IgD-negative memory B cell (primary cell): ENCODE data around the gene SLC9A8. TPM values are rescaled to one million over a fixed set of nuclear protein-coding genes. Genes with fewer than 3 reads are reported as not detected.
"Not testable (repeated sequence)": the region's sequence is repeated elsewhere in the genome, so short reads cannot be mapped to it uniquely, and the experiment has no call there.

Experiments
- H3K27ac Mint-ChIP-seq, 3 donors: one replicate each; pipeline ENCODE4 v1.8.0; 2020 to 2022; ENCODE audit warnings: mild to moderate bottlenecking in 3 of 3, mixed read lengths in 3 of 3, moderate library complexity in 1 of 3
- H3K27me3 Mint-ChIP-seq: one replicate; pipeline ENCODE4 v1.8.0; 2021; ENCODE audit warnings: mixed read lengths
- H3K36me3 Mint-ChIP-seq: one replicate; pipeline ENCODE4 v1.8.0; 2020; ENCODE audit warnings: mild to moderate bottlenecking, mixed read lengths
- H3K4me1 Mint-ChIP-seq, 3 donors: one replicate each; pipeline ENCODE4 v1.8.0; 2020 to 2022; ENCODE audit warnings: mixed read lengths in 3 of 3, mild to moderate bottlenecking in 1 of 3
- H3K4me3 Mint-ChIP-seq, 4 donors: one replicate each; pipeline ENCODE4 v1.8.0; 2020 to 2022; ENCODE audit warnings: mild to moderate bottlenecking in 4 of 4, mixed read lengths in 4 of 4, moderate library complexity in 3 of 4
- H3K9me3 Mint-ChIP-seq, 3 donors: one replicate each; pipeline ENCODE4 v1.8.0; 2020 to 2021; ENCODE audit warnings: mixed read lengths in 3 of 3, mild to moderate bottlenecking in 1 of 3
- polyA plus RNA-seq: library from polyadenylated mRNA; unstranded; fragments of 300-500 nt; fragmentation: Illumina TruSeq; gene quantifications from one replicate; pipeline ENCODE4 v1.2.3, GENCODE V29; 2021

The SLC9A8 gene
- polyA plus RNA-seq, 1 donor from 2014 or later: 13.2 TPM

GRCh38 chr20:49783021-49783995 lies 29.3 kb upstream of the SLC9A8 start:
- peak overlapping the region in 1 of 3 donors; percentile 53 for H3K27ac Mint-ChIP-seq

GRCh38 chr20:49784291-49784690 lies 28.3 kb upstream of the SLC9A8 start:
- peaks cover 2% of the 10 kb centered on the region for H3K36me3 Mint-ChIP-seq
- no peak overlapping the region for H3K4me3 Mint-ChIP-seq
- no peak overlapping the region for H3K27ac Mint-ChIP-seq
- H3K27me3 Mint-ChIP-seq: no peaks in the 10 kb centered on the region
- peaks cover 18 to 26% (median 19%) of the 10 kb centered on the region in 3 donors for H3K4me1 Mint-ChIP-seq
- H3K9me3 Mint-ChIP-seq: no peaks in the 10 kb centered on the region

More at GRCh38 chr20:49783021-49783995, 29.3 kb upstream of the SLC9A8 start:
- H3K27me3 Mint-ChIP-seq, H3K9me3 Mint-ChIP-seq, H3K36me3 Mint-ChIP-seq, H3K4me3 Mint-ChIP-seq: not testable (repeated sequence)
- H3K4me1 Mint-ChIP-seq: peaks cover 19 to 22% (median 19%) of the 10 kb centered on the region in 3 donors

- Mint-ChIP-seq H3K27me3 (no peaks in the 10 kb centered on the region), H3K4me1 (peaks cover 18 to 26% (median 19%) of the 10 kb centered on the region in 3 donors), H3K27ac (peak overlapping the region; percentile 53 to 74 (median 74))
Measured at GRCh38 chr20:49785149-49785851, 27.3 kb upstream of the SLC9A8 start.

GRCh38 chr20:49785852-49786175 lies 26.8 kb upstream of the SLC9A8 start:
- no peaks in the 10 kb centered on the region for H3K9me3 Mint-ChIP-seq
- no peaks in the 10 kb centered on the region for H3K27me3 Mint-ChIP-seq
- H3K27ac Mint-ChIP-seq: peak overlapping the region; percentile 53 to 74 (median 74)
- peaks cover 18 to 26% (median 19%) of the 10 kb centered on the region in 3 donors for H3K4me1 Mint-ChIP-seq
- H3K36me3 Mint-ChIP-seq: peaks cover 2% of the 10 kb centered on the region
- peak overlapping the region; percentile 79 to 94 (median 86) for H3K4me3 Mint-ChIP-seq

More at GRCh38 chr20:49785149-49785851, 27.3 kb upstream of the SLC9A8 start:
- Mint-ChIP-seq H3K9me3 (no peaks in the 10 kb centered on the region), H3K36me3 (peaks cover 2% of the 10 kb centered on the region), H3K4me3 (peak overlapping the region; percentile 79 to 94 (median 86))

- H3K9me3 Mint-ChIP-seq: no peaks in the 10 kb centered on the region
Measured at GRCh38 chr20:49786196-49786595, 26.4 kb upstream of the SLC9A8 start.

GRCh38 chr20:49786668-49787370 lies 25.8 kb upstream of the SLC9A8 start:
- H3K36me3 Mint-ChIP-seq: peaks cover 2% of the 10 kb centered on the region
- H3K27me3 Mint-ChIP-seq: no peaks in the 10 kb centered on the region
- H3K4me3 Mint-ChIP-seq: peak overlapping the region; percentile 71 to 94 (median 79)
- H3K27ac Mint-ChIP-seq: peak overlapping the region in 1 of 3 donors; percentile 53
- H3K9me3 Mint-ChIP-seq: no peaks in the 10 kb centered on the region
- peaks cover 19 to 26% (median 20%) of the 10 kb centered on the region in 3 donors for H3K4me1 Mint-ChIP-seq

More at GRCh38 chr20:49786196-49786595, 26.4 kb upstream of the SLC9A8 start:
- peaks cover 19 to 26% (median 20%) of the 10 kb centered on the region in 3 donors for H3K4me1 Mint-ChIP-seq
- peak overlapping the region; percentile 49 to 74 (median 53) for H3K27ac Mint-ChIP-seq
- H3K4me3 Mint-ChIP-seq: peak overlapping the region; percentile 79 to 94 (median 86)
- peaks cover 2% of the 10 kb centered on the region for H3K36me3 Mint-ChIP-seq
- no peaks in the 10 kb centered on the region for H3K27me3 Mint-ChIP-seq

- peaks cover 19 to 22% (median 20%) of the 10 kb centered on the region in 3 donors for H3K4me1 Mint-ChIP-seq
- no peaks in the 10 kb centered on the region for H3K27me3 Mint-ChIP-seq
- no peak overlapping the region for H3K27ac Mint-ChIP-seq
- H3K36me3 Mint-ChIP-seq: peaks cover 2% of the 10 kb centered on the region
- H3K9me3 Mint-ChIP-seq: no peaks in the 10 kb centered on the region
- peak overlapping the region in 1 of 4 donors; percentile 94 for H3K4me3 Mint-ChIP-seq
Measured at GRCh38 chr20:49787371-49788357, 25.0 kb upstream of the SLC9A8 start.

GRCh38 chr20:49790077-49790798 lies 22.4 kb upstream of the SLC9A8 start:
- H3K4me1 Mint-ChIP-seq: peaks cover 26 to 37% (median 28%) of the 10 kb centered on the region in 3 donors
- H3K27me3 Mint-ChIP-seq: no peaks in the 10 kb centered on the region
- no peaks in the 10 kb centered on the region for H3K36me3 Mint-ChIP-seq
- no peak overlapping the region for H3K4me3 Mint-ChIP-seq
- H3K9me3 Mint-ChIP-seq: no peaks in the 10 kb centered on the region
- H3K27ac Mint-ChIP-seq: peak overlapping the region in 1 of 3 donors; percentile 33

- Mint-ChIP-seq H3K4me3 (no peak overlapping the region), H3K4me1 (peaks cover 19 to 31% (median 21%) of the 10 kb centered on the region in 3 donors), H3K36me3 (no peaks in the 10 kb centered on the region), H3K27ac (peak overlapping the region in 1 of 3 donors; percentile 9), H3K27me3 (no peaks in the 10 kb centered on the region), H3K9me3 (no peaks in the 10 kb centered on the region)
Measured at GRCh38 chr20:49791165-49791564, 21.5 kb upstream of the SLC9A8 start.

GRCh38 chr20:49792006-49792405 lies 20.6 kb upstream of the SLC9A8 start:
- H3K36me3 Mint-ChIP-seq: no peaks in the 10 kb centered on the region
- H3K9me3 Mint-ChIP-seq: no peaks in the 10 kb centered on the region
- no peak overlapping the region for H3K27ac Mint-ChIP-seq
- H3K27me3 Mint-ChIP-seq: no peaks in the 10 kb centered on the region
- no peak overlapping the region for H3K4me3 Mint-ChIP-seq
- peaks cover 15 to 25% (median 16%) of the 10 kb centered on the region in 3 donors for H3K4me1 Mint-ChIP-seq

- H3K4me1 Mint-ChIP-seq: peaks cover 13 to 23% (median 16%) of the 10 kb centered on the region in 3 donors
- no peak overlapping the region for H3K4me3 Mint-ChIP-seq
- no peaks in the 10 kb centered on the region for H3K27me3 Mint-ChIP-seq
- no peaks in the 10 kb centered on the region for H3K36me3 Mint-ChIP-seq
- H3K9me3 Mint-ChIP-seq: no peaks in the 10 kb centered on the region
- H3K27ac Mint-ChIP-seq: peak overlapping the region in 1 of 3 donors; percentile 78
Measured at GRCh38 chr20:49792611-49793010, 20.0 kb upstream of the SLC9A8 start.

- Mint-ChIP-seq H3K4me1 (peaks cover 10 to 18% (median 16%) of the 10 kb centered on the region in 3 donors), H3K9me3 (no peaks in the 10 kb centered on the region), H3K27me3 (peaks cover 4% of the 10 kb centered on the region), H3K4me3 (no peak overlapping the region), H3K27ac (no peak overlapping the region), H3K36me3 (no peaks in the 10 kb centered on the region)
Measured at GRCh38 chr20:49794336-49795134, 18.1 kb upstream of the SLC9A8 start.

- peaks cover 4% of the 10 kb centered on the region for H3K27me3 Mint-ChIP-seq
- H3K27ac Mint-ChIP-seq: no peak overlapping the region
- H3K36me3 Mint-ChIP-seq: no peaks in the 10 kb centered on the region
- no peaks in the 10 kb centered on the region for H3K9me3 Mint-ChIP-seq
- H3K4me3 Mint-ChIP-seq: no peak overlapping the region
- H3K4me1 Mint-ChIP-seq: peaks cover 10 to 21% (median 16%) of the 10 kb centered on the region in 3 donors
Measured at GRCh38 chr20:49795135-49795424, 17.5 kb upstream of the SLC9A8 start.
